Liver (tissue), 3 donors: ENCODE data around the gene ZNF783.

Experiments
- CTCF ChIP-seq: fragments of 150-350 bp; IDR thresholded peaks from 2 replicates; pipeline ENCODE4 v1.5.1; 2017; ENCODE audit warnings: improper control_type of control experiment, low read depth, low read length; ENCODE audit not compliant: missing input control
- NR2F2 ChIP-seq: IDR thresholded peaks from 2 replicates; pipeline ENCODE4 v1.6.1; 2016; ENCODE audit warnings: antibody characterized with exemption
- TF ChIP-seq, protein P1 (sequence below): IDR thresholded peaks from 2 replicates; pipeline ENCODE4 v1.6.1; 2016; ENCODE audit warnings: antibody characterized with exemption
- donor health status: healthy.
- donor health status: healthy.

DNA sequence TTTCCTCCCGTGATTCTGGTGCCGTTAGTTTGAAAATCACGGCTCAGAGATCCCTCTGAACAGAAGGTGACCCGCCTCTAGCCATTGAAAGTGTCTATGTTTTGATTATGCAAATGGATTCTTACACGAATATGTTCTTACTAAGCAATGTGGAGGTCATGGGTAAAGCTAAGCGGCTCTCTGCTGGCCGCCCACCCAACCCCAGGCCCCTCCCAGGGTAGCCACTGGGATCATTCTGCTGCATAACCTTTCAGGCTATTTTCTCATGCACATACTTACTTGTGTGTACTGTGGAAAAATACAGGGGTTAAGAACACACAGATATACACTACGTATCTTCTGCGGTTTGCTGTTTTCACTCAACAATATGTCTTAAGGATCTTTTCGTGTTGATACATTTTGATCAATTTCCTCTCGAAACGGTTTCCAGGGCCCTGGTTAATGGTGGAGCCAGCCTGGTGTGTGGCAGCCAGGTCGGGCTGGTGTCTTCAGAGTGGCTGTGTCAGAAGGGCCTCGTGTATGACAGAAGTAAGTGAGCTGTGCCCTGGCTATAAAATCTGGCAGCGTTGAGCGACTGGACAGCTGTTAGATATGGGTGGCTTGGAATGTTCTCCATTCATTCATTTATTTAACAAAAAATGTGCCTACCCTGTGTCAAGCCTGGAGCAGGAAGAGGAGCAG is 29.9 kb downstream of the ZNF783 start:
- no peak for TF ChIP-seq CTCF
- no peak for TF ChIP-seq NR2F2
- TF ChIP-seq, protein P1, sequence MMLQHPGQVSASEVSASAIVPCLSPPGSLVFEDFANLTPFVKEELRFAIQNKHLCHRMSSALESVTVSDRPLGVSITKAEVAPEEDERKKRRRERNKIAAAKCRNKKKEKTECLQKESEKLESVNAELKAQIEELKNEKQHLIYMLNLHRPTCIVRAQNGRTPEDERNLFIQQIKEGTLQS, result no peak
